ENCODE measurements around the gene RBMS3.

DNA sequence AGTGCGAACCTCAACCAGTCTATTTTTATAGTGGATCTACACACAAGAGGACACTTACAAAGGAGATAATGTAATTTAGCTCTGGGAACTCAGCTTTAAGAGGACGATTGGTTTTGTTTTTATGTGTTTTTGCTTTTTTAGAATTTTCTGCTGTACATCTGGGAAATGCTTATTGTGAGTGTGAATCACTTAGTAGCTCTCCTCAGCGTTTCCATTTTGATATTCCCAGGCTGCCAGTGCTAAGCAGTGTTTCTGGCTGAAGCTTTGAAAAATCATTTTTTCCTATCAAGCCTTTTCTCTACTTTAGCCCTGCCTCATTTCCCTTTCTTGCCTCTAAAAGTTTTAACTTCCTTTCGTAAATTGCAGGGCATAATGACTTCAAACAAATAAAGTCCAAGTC is 117.9 kb downstream of the RBMS3 start:
- TF ChIP-seq, protein P1, sequence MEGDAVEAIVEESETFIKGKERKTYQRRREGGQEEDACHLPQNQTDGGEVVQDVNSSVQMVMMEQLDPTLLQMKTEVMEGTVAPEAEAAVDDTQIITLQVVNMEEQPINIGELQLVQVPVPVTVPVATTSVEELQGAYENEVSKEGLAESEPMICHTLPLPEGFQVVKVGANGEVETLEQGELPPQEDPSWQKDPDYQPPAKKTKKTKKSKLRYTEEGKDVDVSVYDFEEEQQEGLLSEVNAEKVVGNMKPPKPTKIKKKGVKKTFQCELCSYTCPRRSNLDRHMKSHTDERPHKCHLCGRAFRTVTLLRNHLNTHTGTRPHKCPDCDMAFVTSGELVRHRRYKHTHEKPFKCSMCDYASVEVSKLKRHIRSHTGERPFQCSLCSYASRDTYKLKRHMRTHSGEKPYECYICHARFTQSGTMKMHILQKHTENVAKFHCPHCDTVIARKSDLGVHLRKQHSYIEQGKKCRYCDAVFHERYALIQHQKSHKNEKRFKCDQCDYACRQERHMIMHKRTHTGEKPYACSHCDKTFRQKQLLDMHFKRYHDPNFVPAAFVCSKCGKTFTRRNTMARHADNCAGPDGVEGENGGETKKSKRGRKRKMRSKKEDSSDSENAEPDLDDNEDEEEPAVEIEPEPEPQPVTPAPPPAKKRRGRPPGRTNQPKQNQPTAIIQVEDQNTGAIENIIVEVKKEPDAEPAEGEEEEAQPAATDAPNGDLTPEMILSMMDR (IDR thresholded peaks at IDR 0.05) = no peak
- TF ChIP-seq EZH2 (IDR thresholded peaks at IDR 0.05) = no peak
